PFSK-1 (cell line): ENCODE data around the gene PRKAG2.

Experiments
- FOXP2 ChIP-seq: optimal IDR thresholded peaks from 2 replicates; pipeline ENCODE3; 2011; ENCODE audit warnings: borderline replicate concordance, control low read depth, inconsistent platforms; ENCODE audit not compliant: insufficient read depth; ENCODE audit errors: extremely low read length, extremely low read depth
- POLR2AphosphoS5 ChIP-seq: IDR thresholded peaks from 2 replicates; pipeline ENCODE4 v1.6.1; 2012; ENCODE audit warnings: low read depth, mild to moderate bottlenecking, control low read depth, low read length, moderate library complexity
- SIN3A ChIP-seq: IDR thresholded peaks from 2 replicates; pipeline ENCODE4 v1.6.1; 2012; ENCODE audit warnings: mild to moderate bottlenecking, low read length, moderate library complexity, borderline replicate concordance; ENCODE audit not compliant: insufficient read depth
- TAF1 ChIP-seq: IDR thresholded peaks from 2 replicates; pipeline ENCODE4 v1.6.1; 2012; ENCODE audit warnings: low read length, control low read depth, borderline replicate concordance; ENCODE audit not compliant: insufficient read depth
- TF ChIP-seq, protein P1 (sequence below), 2 experiments: IDR thresholded peaks; 2 replicates each; pipeline versions ENCODE4 v1.6.1 to v1.8.0; 2011 to 2012; ENCODE audit warnings: low read depth in 2 of 2, low read length in 2 of 2, control low read depth in 1 of 2, inconsistent platforms in 1 of 2, mild to moderate bottlenecking in 1 of 2, moderate library complexity in 1 of 2; ENCODE audit not compliant: insufficient read depth in 1 of 2

Gene PRKAG2

GRCh38 chr7:151629713-151630272 lies 247.1 kb downstream of the PRKAG2 start:
- TF ChIP-seq TAF1 = no peak
- TF ChIP-seq POLR2AphosphoS5 = no peak
- no peak for TF ChIP-seq FOXP2
- TF ChIP-seq SIN3A = no peak
- TF ChIP-seq, protein P1, sequence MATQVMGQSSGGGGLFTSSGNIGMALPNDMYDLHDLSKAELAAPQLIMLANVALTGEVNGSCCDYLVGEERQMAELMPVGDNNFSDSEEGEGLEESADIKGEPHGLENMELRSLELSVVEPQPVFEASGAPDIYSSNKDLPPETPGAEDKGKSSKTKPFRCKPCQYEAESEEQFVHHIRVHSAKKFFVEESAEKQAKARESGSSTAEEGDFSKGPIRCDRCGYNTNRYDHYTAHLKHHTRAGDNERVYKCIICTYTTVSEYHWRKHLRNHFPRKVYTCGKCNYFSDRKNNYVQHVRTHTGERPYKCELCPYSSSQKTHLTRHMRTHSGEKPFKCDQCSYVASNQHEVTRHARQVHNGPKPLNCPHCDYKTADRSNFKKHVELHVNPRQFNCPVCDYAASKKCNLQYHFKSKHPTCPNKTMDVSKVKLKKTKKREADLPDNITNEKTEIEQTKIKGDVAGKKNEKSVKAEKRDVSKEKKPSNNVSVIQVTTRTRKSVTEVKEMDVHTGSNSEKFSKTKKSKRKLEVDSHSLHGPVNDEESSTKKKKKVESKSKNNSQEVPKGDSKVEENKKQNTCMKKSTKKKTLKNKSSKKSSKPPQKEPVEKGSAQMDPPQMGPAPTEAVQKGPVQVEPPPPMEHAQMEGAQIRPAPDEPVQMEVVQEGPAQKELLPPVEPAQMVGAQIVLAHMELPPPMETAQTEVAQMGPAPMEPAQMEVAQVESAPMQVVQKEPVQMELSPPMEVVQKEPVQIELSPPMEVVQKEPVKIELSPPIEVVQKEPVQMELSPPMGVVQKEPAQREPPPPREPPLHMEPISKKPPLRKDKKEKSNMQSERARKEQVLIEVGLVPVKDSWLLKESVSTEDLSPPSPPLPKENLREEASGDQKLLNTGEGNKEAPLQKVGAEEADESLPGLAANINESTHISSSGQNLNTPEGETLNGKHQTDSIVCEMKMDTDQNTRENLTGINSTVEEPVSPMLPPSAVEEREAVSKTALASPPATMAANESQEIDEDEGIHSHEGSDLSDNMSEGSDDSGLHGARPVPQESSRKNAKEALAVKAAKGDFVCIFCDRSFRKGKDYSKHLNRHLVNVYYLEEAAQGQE (IDR thresholded peaks at IDR 0.05; ENCODE audit: insufficient read depth in 1 of 2, low read depth in 2 of 2, low read length in 2 of 2) = no peak

- TF ChIP-seq POLR2AphosphoS5 (no peak), FOXP2 (no peak), SIN3A (no peak), TAF1 (no peak)
- TF ChIP-seq, protein P1 (IDR thresholded peaks at IDR 0.05; ENCODE audit: insufficient read depth in 1 of 2, low read depth in 2 of 2, low read length in 2 of 2) = no peak
These were observed 247.9 kb downstream of the PRKAG2 start for GRCh38 chr7:151628846-151629604.

DNA sequence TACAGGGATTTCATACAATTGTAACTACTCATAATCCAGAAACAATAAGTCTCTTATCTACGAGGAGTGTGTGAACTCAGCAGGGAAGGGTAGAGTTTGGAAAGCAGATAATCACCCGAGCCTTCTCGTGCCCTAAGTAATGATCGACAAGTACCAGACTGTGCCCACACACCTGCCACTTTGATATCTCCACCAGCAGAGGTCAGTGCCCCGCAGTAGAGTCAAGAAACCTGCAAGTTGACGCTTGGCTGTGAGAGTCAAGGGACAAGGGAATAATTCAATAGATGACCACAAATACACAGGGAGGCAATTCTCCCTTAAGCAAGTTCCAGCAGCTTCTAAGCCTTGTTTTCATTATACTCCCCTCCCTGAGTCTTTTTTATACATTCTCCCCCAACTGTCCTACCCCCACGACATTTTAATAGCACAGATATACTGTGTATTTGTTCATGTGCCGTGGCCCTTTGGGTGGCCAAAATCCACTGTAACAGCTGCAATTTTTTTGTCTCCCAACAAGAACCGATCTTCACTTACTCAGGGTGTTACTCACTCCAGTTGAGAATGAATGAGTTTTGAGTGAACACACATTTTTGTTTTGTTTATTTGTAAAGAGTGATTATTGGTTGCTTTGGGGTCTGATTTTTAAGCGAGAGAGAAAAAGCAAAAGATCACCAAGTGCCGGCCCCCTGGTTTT lies 250.3 kb downstream of the PRKAG2 start:
- TF ChIP-seq, protein P1 (IDR thresholded peaks at IDR 0.05; ENCODE audit: insufficient read depth in 1 of 2, low read depth in 2 of 2, low read length in 2 of 2) = no peak
- TF ChIP-seq POLR2AphosphoS5 (no peak), TAF1 (no peak), FOXP2 (no peak), SIN3A (no peak)

DNA sequence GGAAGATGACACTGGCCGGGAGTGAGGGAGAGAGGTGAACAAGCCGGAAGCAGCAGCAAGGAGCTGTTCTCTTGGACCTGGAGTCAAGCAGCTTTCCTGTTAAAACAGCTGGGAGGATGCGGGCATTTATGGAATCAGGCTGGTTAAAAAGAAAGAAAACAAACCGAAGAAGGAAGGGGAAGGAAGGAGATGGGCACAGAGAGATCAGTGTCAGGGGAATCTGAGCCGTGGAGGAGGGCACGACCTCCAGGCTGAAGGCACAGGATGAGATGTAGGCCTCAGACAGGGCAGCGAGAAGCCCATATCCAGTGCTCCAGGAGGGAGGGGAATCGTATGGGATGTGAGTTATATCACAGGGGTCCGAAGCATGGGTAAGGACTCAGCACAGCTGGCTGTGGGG lies 251.3 kb downstream of the PRKAG2 start:
- TF ChIP-seq, protein P1 (IDR thresholded peaks at IDR 0.05; ENCODE audit: insufficient read depth in 1 of 2, low read depth in 2 of 2, low read length in 2 of 2) = no peak
